ENCODE results near the gene PDE4B.

The PDE4B gene

DNA sequence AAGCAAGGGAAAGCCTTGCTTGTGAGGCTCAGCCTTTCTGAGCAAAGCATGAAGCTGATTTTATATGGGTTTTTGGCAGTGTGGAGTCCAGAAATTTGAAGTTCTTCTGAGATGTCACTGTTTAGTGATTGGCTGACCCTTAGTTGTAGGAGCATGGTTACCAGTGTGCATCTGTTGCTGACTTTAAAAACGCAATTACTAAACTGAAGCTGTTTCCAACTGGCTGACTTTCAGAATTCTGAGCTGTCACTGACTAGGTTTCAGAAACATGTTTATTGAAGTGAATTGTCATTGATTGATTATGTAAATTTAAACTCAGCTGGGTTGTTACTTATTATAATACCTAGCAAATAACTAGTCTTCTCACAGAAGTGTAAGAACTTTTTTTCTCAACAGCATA lies 89.4 kb downstream of the PDE4B start:
- no peak for DNase-seq (ENCODE audit: low read depth)

DNA sequence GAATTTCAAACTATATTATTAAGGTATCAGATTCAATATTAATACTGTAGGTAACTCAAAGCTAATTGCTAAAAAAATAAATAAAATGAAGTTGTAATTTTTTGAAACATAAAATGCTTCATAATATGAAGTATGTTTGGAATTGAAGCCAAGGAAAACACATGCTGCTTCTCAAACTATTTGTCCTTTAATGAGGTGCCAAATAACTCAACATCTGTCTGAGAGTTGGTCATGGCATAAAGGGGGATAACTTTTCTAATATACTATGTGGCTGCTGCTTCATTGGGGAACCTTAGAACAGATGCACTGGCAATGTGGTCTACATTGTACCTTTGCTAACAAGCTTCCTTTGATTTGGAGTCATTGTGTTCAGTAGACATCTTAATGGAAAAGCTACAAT lies 96.7 kb downstream of the PDE4B start:
- DNase-seq (ENCODE audit: low read depth) = no peak

GRCh38 chr1:65890201-65890843 lies 97.6 kb downstream of the PDE4B start:
- no peak for DNase-seq (ENCODE audit: low read depth)

DNA sequence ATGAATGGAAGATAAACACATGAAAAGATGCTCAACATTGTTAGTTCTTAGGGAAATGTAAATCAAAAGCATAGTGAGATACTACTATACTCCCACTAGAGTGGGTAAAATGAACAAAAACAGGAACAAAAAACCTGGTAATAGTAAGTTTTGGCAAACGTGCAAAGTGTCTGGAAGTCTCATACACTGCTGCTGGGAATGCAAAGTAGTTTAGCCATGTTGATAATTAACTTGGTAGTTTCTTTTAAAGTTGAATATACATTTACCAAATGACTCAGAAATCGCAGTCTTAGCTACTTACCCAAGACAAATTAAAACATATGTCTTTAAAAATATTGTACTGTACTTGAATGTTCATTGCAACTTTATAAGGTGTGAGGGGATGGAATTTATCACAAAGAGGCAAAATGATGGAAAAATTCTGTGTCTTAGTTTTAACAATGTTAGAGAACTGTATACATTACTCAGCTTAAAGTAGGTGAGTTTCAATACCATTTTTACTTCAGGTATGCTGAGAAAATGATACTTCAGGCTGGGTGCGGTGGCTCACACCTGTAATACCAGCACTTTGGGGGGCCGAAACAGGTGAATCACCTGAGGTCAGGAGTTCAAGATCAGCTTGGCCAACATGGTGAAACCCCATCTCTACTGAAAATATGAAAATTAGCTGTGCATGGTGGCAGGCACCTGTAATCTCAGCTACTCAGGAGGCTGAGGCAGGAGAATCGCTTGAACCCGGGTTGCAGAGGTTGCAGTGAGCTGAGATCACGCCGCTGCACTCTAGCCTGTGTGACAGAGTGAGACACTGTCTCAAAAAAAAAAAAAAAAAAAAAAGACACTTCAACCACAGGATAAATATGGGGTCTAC lies 102.3 kb downstream of the PDE4B start:
- DNase-seq (ENCODE audit: low read depth) = no peak

GRCh38 chr1:65896721-65897120 lies 104.0 kb downstream of the PDE4B start:
- DNase-seq (ENCODE audit: low read depth) = no peak

DNA sequence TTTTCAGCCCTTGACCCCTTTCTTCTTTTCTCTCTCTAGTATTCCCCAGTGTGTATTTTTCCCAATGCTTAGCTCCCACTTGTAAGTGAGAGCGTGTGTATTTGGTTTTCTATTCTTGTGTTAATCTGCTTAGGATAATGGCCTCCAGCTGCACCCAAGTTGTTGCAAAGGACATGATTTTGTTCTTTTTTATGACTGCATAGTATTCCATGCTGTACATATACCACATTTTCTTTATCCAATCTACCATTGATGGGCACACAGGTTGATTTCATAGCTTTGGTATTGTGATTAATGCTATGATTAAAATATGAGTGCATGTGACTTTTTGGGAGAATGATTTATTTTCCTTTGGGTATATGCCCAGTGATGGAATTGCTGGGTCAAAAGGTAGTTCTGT lies 104.8 kb downstream of the PDE4B start:
- DNase-seq (ENCODE audit: low read depth) = no peak

GRCh38 chr1:65904681-65905083 lies 112.0 kb downstream of the PDE4B start:
- no peak for DNase-seq (ENCODE audit: low read depth)

DNA sequence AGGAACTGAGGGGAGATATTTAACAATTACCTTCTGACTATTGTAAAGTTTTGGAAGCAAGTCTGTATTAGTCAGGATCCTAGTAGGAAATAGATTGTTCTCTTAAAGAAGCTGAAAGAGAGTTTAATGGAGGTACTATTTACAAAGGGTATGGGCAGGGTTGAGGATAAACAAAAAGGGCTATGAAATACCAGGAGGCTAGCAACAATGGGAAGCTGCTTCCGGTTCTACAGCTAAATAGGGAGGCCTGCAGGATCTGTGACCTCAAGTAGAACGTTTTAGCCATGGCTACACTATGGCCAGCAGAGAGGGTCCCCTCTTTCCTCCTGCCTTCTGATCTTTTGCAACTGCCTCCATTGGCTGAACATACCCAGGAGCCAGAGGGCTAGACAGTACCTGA lies 117.7 kb downstream of the PDE4B start:
- DNase-seq (ENCODE audit: low read depth) = no peak

DNA sequence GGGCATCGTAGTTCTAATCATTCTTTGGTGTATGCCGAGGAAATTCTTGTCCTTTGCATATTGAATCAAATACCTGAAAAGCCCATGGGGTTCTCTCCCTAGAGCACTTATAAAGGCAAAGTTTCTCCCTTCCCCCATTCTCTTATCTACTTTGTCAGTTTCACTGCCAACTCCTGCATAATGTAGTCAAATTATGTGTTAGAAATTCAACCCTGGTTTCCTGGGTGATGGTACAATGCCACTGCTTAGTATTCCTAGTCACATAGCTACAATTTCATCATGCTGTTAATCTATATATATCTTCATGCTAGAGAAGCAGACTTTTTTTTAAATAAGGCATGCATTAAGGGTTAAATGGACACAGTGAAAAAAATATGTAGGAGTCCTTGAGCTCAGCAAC lies 119.0 kb downstream of the PDE4B start:
- no peak for DNase-seq (ENCODE audit: low read depth)

DNA sequence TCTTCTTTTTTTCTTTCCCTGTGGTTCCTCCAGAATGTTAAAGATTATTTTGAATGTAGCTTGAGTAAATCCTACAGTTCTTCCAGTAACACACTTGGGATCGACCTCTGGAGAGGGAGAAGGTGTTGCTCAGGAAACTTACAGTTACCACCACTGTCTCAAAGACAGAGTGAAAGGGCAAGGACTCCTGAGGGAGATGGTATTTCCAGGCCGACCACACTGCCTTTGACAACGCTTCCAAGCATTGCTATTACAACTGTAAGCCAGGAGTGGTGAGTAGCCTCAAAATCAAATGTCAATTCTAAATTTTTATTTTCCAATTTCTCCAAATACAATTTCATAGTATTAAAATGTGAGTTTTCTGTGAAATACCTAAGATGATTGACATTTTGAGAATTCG lies 125.9 kb downstream of the PDE4B start:
- no peak for DNase-seq (ENCODE audit: low read depth)

- DNase-seq (ENCODE audit: low read depth) = no peak
Measured at GRCh38 chr1:65921446-65921845, 128.8 kb downstream of the PDE4B start.

GRCh38 chr1:65924471-65924870 lies 131.8 kb downstream of the PDE4B start:
- no peak for DNase-seq (ENCODE audit: low read depth)

- no peak for DNase-seq (ENCODE audit: low read depth)
Measured at GRCh38 chr1:65938506-65938905, 145.8 kb downstream of the PDE4B start.

- DNase-seq (ENCODE audit: low read depth) = no peak
Measured at GRCh38 chr1:65939191-65939590, 146.5 kb downstream of the PDE4B start.

DNA sequence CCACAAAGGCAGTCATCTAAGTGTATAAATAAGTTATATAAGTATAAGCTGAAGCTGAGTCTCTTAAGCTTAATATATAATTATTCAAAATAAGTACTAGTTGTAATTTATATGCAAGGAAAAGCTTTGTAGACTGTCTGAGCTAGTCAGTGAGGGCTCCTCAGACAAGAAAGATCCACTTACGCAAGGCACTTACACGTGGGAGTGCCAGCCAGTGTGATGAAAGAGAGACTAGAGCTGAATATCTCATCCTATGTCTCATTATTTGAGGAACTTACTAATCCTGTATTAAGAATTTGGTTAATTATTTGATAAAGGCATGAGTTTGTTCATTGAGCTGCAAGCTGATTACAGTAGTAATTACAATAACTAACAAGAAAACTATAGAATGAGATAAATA lies 146.9 kb downstream of the PDE4B start:
- DNase-seq (ENCODE audit: low read depth) = no peak

- no peak for DNase-seq (ENCODE audit: low read depth)
Measured at GRCh38 chr1:65940126-65940525, 147.4 kb downstream of the PDE4B start.

GRCh38 chr1:65942476-65942875 lies 149.8 kb downstream of the PDE4B start:
- DNase-seq (ENCODE audit: low read depth) = no peak

DNA sequence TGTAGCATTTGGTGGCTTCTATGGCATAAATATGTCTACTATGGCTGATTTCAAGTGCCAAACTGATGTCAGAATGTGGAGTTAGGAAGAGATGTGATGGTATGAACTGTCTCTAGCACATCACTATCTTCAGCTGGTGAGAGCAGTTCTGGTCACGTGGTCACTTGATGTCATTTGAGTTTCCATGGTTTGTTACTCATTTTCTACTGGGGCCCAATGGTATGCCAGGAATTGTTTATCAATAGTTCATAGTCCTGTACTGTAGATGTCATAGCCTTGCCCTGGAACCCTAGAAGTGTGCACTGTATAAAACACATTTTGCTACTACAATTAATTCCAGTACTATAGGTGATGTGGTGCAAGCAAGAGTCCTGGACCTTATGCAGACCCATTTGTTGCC lies 153.7 kb downstream of the PDE4B start:
- no peak for DNase-seq (ENCODE audit: low read depth)

DNA sequence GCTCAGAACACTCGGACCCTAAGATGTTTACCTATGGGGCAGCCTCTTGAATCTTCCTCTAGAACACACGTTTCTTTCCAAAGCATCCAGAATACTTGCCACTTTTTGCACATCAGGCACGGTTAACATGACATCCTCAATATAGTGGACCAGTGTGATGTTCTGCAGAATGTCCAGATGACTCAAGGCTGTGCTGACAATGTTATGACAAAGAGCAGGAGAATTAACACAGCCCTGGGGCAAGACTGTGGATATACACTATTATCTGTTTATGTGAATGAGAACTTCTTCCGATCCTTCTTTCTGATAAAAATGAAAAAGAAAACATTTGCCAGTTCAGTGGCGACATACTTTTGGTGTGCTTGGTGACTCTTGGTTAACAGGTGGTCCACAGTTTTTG lies 154.3 kb downstream of the PDE4B start:
- DNase-seq (ENCODE audit: low read depth) = no peak

DNA sequence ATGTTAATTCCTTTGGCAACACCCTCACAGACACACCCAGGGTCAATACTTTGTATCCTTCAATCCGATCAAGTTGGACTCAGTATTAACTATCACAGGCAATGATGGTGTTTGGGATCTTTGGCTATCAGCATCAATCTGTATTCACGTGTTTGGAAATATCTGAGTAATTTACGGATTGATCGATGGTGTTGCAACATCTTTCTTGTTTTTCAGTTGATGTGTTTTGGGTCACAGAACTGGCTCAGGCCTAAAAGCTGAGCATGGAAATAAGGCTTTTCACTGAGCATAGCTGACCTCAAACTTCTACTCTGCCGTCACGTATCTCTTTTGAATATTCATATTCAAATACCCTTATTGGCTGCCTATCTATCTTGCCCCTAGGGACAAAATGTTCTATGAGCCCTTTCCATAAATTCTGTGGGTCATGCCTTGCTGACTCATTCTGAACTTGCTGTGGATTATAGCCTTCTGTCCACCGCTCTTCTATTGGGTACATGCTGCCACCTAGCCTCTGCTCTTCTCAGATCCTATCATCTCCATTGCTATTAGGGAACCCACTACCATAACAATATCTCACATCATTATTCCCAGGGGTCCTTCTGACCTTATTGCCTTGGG lies 156.0 kb downstream of the PDE4B start:
- no peak for DNase-seq (ENCODE audit: low read depth)

DNA sequence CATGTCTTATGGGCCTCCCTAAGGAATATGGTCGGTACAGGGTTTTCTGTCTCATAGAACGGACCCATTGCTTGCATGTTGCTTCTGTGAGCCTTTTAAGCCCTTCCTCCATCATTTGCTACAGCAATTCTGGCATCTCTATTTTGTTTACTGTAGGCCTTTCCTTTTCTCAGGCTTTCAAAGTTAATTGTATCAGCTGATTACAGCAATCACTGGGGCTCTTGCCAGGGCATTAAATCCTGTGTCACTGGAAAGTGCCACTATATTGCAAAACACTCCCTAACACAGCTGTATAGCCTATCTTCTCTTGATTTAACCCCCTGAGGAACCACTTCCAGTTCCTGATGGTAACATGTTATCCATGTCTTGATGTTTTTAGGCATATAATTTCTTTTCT lies 156.5 kb downstream of the PDE4B start:
- no peak for DNase-seq (ENCODE audit: low read depth)

- no peak for DNase-seq (ENCODE audit: low read depth)
Measured at GRCh38 chr1:65949933-65950332, 157.2 kb downstream of the PDE4B start.

- no peak for DNase-seq (ENCODE audit: low read depth)
Measured at GRCh38 chr1:65952696-65953095, 160.0 kb downstream of the PDE4B start.

Measured in CMK (cell line).